Activated CD8-positive, alpha-beta memory T cell treated with anti-CD3 and anti-CD28 coated beads for 48 hours (primary cell): Measurements from ENCODE around the gene PNPLA1.

Source experiments
- DNase-seq, 3 experiments: peaks; one replicate each; pipeline ENCODE4 v3.0.0-alpha.2; 2020; ENCODE audit warnings: low read depth in 2 of 3, low spot score in 2 of 3

The PNPLA1 gene

GRCh38 chr6:36245572-36246061, 24.2 kb upstream of the PNPLA1 start:
- DNase-seq = no peak

DNA sequence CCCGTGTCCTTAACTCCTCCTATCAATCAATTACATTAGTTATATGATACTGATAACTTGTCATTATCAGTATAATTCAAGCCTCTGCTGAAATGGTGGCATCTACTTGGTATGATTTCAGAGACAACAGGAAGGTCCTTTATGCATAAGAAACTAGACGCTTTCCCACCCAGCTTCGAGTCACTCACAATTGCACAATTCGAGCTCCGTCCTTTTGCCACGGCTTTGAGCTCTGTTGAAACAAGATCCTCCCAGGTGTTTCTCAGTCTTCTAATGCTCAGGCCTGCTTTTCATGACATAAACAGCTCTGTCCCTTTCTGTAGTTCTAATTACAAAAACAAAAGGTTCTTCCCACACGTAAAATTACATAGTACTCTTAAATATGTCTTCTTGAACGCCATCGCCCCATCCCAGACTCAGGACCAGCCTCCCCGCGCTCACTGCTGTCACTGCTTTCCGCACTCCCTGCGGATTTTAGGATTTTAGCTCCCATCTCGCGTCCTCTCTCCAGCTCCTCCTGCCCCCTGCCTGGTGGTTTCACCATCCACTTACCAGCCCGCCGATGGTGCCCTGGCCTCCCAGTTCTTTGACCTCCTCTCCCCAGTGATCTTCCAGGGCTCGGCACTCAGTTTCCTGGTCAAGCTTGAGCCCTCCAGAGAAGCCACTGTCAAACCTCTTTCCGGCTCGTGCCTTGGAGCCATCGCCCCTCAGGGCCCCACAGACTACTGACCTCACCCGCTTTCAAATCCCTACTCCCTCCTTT, 23.2 kb upstream of the PNPLA1 start:
- DNase-seq = no peak

DNA sequence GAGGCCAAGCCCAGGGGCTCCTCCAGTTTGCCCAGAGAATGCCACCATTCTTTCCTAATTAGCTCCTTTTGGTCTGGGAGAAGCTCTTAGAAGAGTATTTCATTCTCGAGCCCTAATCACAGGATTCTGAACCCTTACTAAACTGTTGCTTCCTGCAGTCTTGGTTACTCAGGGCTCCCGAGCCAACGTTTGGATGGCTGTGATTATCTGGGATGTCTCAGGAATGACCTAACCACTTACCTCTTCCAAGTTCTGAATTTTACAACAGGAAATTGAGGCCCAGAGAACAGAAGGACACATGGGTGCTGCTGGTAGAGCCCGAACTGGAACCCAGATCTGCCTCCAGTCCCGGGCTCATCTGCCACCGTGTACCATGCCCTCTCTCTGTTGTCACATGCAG, 22.2 kb upstream of the PNPLA1 start:
- DNase-seq = no peak

- DNase-seq = no peak
Measured at GRCh38 chr6:36248980-36249379, 20.9 kb upstream of the PNPLA1 start.

DNA sequence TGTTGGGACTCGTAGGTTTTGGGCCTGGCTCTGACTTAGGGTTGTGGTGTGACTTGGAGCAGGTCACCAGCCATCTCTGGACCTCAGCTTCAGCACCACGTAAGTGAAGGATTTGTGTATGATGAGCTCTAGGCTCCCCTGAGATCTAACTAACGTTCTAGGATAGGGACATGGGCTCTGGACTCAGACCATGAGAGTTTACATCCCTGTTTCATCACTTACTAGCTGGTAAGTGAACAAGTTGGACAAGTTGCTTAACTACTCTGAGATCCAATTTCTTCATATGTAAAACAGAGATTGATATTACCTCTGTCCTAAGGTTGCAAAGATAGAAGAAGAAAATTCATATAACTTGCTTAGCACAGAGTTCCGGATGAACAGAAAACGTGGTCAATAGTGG, 20.3 kb upstream of the PNPLA1 start:
- DNase-seq = no peak

DNA sequence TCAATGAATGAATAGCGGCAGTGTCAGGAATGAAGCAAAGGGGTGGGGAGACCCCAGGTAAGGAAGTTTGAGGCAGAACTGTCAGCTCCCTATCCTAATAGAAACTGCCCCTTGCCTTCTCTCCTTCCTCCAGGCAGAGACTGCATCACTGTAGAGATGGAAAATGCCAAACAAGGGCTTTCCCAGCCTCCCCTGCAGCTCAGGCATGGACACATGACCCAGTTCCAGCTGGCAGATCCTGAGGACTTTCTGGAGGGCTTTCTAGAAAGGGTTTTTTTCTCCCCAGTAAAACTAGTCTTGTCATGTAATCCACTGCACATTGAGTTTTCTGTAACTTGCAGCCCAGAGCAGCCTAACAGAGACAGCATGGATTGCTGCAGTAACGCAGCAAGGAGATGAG, 17.9 kb upstream of the PNPLA1 start:
- no peak for DNase-seq

GRCh38 chr6:36263390-36264000, 6.4 kb upstream of the PNPLA1 start:
- no peak for DNase-seq

- no peak for DNase-seq
Measured at GRCh38 chr6:36265744-36266143, 4.1 kb upstream of the PNPLA1 start.

- no peak for DNase-seq
Measured at GRCh38 chr6:36266913-36267644, 2.8 kb upstream of the PNPLA1 start.

- no peak for DNase-seq
Measured at GRCh38 chr6:36267731-36268477, 2.0 kb upstream of the PNPLA1 start.

DNA sequence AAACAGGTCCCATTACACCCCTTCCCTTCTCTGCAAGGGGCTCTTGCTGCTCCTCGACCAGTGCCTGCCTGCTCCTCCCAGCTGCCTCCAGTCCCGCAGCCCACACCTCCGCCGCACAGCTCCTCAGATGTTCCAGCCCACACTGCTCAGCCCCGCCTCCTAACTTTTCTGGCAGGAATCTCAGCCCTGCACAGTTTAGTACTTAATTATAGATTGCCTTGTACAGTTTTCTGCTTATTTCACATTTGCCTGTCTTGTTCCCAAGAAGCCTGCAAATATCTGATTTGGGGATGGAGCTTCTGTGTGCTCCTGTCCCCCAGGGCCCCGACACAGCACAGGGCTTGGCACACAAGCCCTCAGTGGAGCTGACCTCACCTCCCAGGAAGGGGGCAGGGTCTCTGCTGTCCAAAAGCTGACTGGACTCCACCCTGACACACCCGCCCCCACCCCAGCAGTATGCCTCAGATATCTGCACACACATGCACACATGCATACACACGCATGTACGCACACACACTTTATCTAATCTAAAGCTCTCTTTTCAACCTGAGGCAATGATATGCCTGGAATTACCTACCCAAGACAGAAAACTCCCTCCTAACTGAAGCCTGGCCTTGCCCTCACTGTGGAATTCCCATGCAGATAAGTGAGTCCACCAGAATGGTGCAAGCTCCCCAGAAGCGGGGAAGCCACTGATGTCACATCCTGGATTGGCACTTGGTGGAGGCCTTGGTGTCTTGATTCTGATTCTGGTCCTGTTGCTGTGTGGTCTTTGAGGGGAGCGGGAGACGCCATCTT, 1.2 kb upstream of the PNPLA1 start:
- DNase-seq = no peak

DNA sequence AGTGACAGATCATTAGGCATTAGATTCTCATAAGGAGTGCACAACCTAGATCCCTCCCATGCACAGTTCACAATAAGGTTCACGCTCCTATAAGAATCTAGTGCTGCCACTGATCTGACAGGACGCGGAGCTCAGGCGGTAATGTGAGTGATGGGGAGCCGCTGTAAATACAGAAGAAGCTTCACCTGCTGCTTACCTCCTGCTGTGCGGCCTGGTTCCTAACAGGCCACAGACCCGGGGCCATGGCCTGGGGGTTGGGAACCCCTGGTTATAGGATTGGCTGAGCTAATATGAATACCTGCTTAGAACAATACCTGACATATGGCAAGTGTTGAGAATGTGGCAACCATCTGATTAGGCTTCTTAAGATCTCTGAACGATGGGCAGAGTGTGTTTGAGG, 2.4 kb downstream of the PNPLA1 start:
- no peak for DNase-seq

DNA sequence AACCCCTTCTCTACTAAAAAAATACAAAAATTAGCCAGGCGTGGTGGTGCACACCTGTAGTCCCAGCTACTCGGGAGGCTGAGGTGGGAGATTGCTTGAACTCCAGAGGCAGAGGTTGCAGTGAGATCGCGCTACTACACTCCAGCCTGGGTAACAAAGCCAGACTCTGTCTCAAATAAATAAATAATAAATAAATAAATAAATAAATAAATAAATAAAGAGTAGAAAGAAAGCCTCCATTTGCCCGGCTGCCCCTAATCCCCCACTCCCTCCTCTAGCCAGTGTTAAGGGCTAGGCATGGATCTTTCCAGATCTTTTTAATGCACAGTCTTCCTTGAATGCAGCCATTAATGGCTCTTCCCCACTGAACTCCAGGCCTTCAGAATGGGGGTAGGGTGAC, 3.2 kb downstream of the PNPLA1 start:
- no peak for DNase-seq

GRCh38 chr6:36273802-36274514, 4.1 kb downstream of the PNPLA1 start:
- no peak for DNase-seq

DNA sequence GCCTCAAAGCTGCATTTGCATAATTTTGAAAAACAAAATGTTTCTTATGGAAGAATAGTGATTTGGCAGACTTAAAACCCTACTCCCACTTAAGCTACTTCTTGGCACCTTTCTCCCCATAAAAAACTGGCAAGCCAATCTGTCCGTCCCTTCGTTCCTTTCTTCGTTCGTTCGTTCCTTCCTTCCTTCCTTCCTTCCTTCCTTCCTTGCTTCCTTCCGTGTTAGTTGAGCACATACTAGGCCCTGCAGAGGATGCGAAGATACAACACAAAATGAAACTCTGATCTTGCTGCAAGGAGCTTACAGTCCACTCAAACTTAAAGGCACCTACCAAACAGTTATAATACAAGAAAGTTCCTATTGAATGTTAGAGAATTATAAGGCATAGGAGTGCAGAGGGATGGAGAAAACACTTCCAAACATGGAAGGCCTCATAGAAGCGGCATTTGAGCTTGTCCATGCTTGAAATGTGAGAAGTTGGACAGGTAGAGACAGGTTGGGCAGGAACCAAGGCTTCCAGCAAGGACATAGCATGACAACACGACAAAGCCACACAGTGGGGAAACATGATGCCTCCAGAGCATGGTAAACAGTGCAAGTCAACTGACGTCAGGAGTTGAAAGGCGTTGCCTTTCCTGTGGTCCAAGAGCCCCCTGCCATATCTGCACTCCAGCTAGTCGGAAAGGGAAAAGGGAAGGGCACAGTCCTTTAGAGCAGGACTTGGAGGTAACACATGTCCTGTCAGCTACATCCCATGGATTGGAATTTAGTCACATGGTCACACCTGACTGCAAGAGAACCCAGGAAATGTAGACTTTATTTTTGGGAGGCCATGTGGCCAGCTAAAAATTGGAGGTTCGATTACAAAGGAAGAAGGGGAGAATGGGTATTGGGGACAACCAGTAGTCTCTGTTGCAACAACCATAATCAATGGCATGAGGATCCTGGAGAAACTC, 7.0 kb downstream of the PNPLA1 start:
- DNase-seq = no peak

- no peak for DNase-seq
Measured at GRCh38 chr6:36277946-36278470, 8.1 kb downstream of the PNPLA1 start.

DNA sequence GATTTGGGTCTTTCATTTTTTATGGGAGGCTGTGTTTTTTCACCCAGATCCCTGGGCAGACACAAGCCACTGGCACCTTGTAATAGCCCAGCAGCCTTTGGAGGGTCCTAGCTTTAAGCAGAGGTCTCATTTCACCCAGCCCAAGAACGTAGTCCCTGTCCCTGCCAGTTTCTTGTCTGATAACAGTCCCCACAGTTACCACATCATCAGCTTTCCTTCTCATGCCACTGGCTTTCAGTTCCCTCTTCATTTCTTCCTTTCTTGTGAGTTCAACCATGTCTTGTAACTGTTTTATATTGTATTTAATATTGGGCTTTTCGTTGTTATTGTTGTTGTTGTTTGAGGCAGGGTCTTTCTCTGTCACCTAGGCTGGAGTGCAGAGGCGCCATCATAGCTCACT, 10.6 kb downstream of the PNPLA1 start:
- DNase-seq = no peak

- DNase-seq = no peak
Measured at GRCh38 chr6:36280983-36281382, 11.1 kb downstream of the PNPLA1 start.

DNA sequence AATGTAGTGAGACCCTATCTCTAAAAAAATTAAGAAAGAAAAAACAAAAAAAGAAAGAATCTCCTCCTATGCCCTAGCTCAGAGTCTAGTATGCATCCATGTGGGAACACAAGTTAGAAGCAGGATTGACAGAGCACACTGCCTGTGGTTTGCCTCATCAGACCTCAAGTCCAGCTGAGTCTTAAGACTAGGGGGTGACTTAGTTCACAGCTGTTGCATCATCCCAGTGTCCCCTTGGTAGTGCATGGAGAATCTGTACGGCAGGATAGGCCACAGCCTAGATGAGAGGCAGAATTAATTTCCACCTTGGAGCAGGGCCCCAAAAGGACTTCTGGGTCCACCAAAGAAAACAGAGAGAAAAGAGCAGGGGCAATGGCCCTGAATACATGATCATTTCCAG, 13.7 kb downstream of the PNPLA1 start:
- DNase-seq = no peak
